HEK293 (cell line): ENCODE measurements around the gene ZNF146.

ENCODE experiments used
- KLF16 ChIP-seq: fragments of 450-650 bp; formaldehyde crosslinking; IDR thresholded peaks from 2 replicates; pipeline ENCODE4 v1.5.1; 2017; ENCODE audit warnings: missing biosample characterization, missing genetic modification characterization
- KLF7 ChIP-seq: fragments of 450-650 bp; formaldehyde crosslinking; IDR thresholded peaks from 2 replicates; pipeline ENCODE4 v1.5.1; 2016; ENCODE audit warnings: missing biosample characterization, missing genetic modification characterization, borderline replicate concordance
- PBX3 ChIP-seq: sonication (generic); formaldehyde crosslinking; IDR thresholded peaks from 2 replicates; pipeline ENCODE4 v1.8.1; 2022; ENCODE audit warnings: mild to moderate bottlenecking, moderate library complexity, missing genetic modification reagents
- SP2 ChIP-seq: fragments of 450-650 bp; formaldehyde crosslinking; IDR thresholded peaks from 2 replicates; pipeline ENCODE4 v1.5.1; 2016; ENCODE audit warnings: missing biosample characterization, missing genetic modification characterization
- SP7 ChIP-seq: fragments of 450-650 bp; formaldehyde crosslinking; IDR thresholded peaks from 2 replicates; pipeline ENCODE4 v1.5.1; 2016; ENCODE audit warnings: missing biosample characterization, missing genetic modification characterization
- TRIM28 ChIP-seq: IDR thresholded peaks from 2 replicates; pipeline ENCODE4 v1.6.1; 2011; ENCODE audit warnings: low read length, control low read depth, borderline replicate concordance
- WT1 ChIP-seq: fragments of 450-650 bp; formaldehyde crosslinking; IDR thresholded peaks from 2 replicates; pipeline ENCODE4 v1.5.1; 2016; ENCODE audit warnings: missing biosample characterization, missing genetic modification characterization
- YY2 ChIP-seq: fragments of 450-650 bp; formaldehyde crosslinking; IDR thresholded peaks from 2 replicates; pipeline ENCODE4 v1.5.1; 2016; ENCODE audit warnings: missing biosample characterization, missing genetic modification characterization
- ZBTB10 ChIP-seq: fragments of 450-650 bp; formaldehyde crosslinking; IDR thresholded peaks from 2 replicates; pipeline ENCODE4 v1.5.1; 2016; ENCODE audit warnings: missing biosample characterization, missing genetic modification characterization
- ZBTB11 ChIP-seq: fragments of 450-650 bp; formaldehyde crosslinking; conservative IDR thresholded peaks from 2 replicates; pipeline ENCODE4 v1.5.1; 2016; ENCODE audit warnings: low read depth, missing biosample characterization, missing genetic modification characterization
- ZBTB26 ChIP-seq: fragments of 450-650 bp; formaldehyde crosslinking; optimal IDR thresholded peaks from 2 replicates; pipeline ENCODE3; 2016; ENCODE audit warnings: missing biosample characterization, mild to moderate bottlenecking, missing genetic modification characterization
- ZBTB8A ChIP-seq: fragments of 450-650 bp; formaldehyde crosslinking; IDR thresholded peaks from 2 replicates; pipeline ENCODE4 v1.5.1; 2016; ENCODE audit warnings: missing biosample characterization, missing genetic modification characterization
- ZFP41 ChIP-seq: fragments of 450-650 bp; formaldehyde crosslinking; IDR thresholded peaks from 2 replicates; pipeline ENCODE4 v1.5.1; 2016; ENCODE audit warnings: missing biosample characterization, missing genetic modification characterization, borderline replicate concordance
- ZNF121 ChIP-seq: fragments of 450-650 bp; formaldehyde crosslinking; IDR thresholded peaks from 2 replicates; pipeline ENCODE4 v1.5.1; 2016; ENCODE audit warnings: missing biosample characterization, missing genetic modification characterization
- ZNF202 ChIP-seq: fragments of 450-650 bp; formaldehyde crosslinking; IDR thresholded peaks from 2 replicates; pipeline ENCODE4 v1.5.1; 2016; ENCODE audit warnings: missing biosample characterization, missing genetic modification characterization, borderline replicate concordance
- ZNF433 ChIP-seq: fragments of 450-650 bp; formaldehyde crosslinking; IDR thresholded peaks from 2 replicates; pipeline ENCODE4 v1.5.1; 2016; ENCODE audit warnings: missing biosample characterization, missing genetic modification characterization, low read depth
- ZNF514 ChIP-seq: fragments of 450-650 bp; formaldehyde crosslinking; IDR thresholded peaks from 2 replicates; pipeline ENCODE4 v1.5.1; 2016; ENCODE audit warnings: missing biosample characterization, missing genetic modification characterization
- ZNF600 ChIP-seq: fragments of 450-650 bp; formaldehyde crosslinking; IDR thresholded peaks from 2 replicates; pipeline ENCODE4 v1.5.1; 2016; ENCODE audit warnings: missing biosample characterization, missing genetic modification characterization
- ZNF621 ChIP-seq: fragments of 450-650 bp; formaldehyde crosslinking; IDR thresholded peaks from 2 replicates; pipeline ENCODE4 v1.5.1; 2017; ENCODE audit warnings: missing biosample characterization, missing genetic modification characterization
- ZNF624 ChIP-seq: fragments of 450-650 bp; formaldehyde crosslinking; IDR thresholded peaks from 2 replicates; pipeline ENCODE4 v1.5.1; 2017; ENCODE audit warnings: missing biosample characterization, missing genetic modification characterization
- ZNF645 ChIP-seq: fragments of 450-650 bp; formaldehyde crosslinking; IDR thresholded peaks from 2 replicates; pipeline ENCODE4; 2016; ENCODE audit warnings: missing biosample characterization, missing genetic modification characterization
- ZNF658 ChIP-seq: fragments of 450-650 bp; formaldehyde crosslinking; IDR thresholded peaks from 2 replicates; pipeline ENCODE4; 2016; ENCODE audit warnings: missing biosample characterization, missing genetic modification characterization
- ZNF664 ChIP-seq: fragments of 450-650 bp; formaldehyde crosslinking; IDR thresholded peaks from 2 replicates; pipeline ENCODE4 v1.5.1; 2016; ENCODE audit warnings: missing biosample characterization, missing genetic modification characterization
- ZNF677 ChIP-seq: fragments of 450-650 bp; IDR thresholded peaks from 2 replicates; pipeline ENCODE4 v1.5.0; 2018; ENCODE audit warnings: missing biosample characterization, mild to moderate bottlenecking, missing genetic modification characterization, moderate library complexity
- ZNF785 ChIP-seq: fragments of 450-650 bp; formaldehyde crosslinking; IDR thresholded peaks from 2 replicates; pipeline ENCODE4 v1.5.1; 2016; ENCODE audit warnings: missing biosample characterization, missing genetic modification characterization
- TF ChIP-seq, protein P1 (sequence below): fragments of 450-650 bp; formaldehyde crosslinking; IDR thresholded peaks from 2 replicates; pipeline ENCODE4 v1.5.1; 2016; ENCODE audit warnings: missing biosample characterization, missing genetic modification characterization
- TF ChIP-seq, protein P2 (sequence below): fragments of 450-650 bp; formaldehyde crosslinking; IDR thresholded peaks from 2 replicates; pipeline ENCODE4 v1.5.1; 2016; ENCODE audit warnings: missing biosample characterization, missing genetic modification characterization

ZNF146 gene

DNA sequence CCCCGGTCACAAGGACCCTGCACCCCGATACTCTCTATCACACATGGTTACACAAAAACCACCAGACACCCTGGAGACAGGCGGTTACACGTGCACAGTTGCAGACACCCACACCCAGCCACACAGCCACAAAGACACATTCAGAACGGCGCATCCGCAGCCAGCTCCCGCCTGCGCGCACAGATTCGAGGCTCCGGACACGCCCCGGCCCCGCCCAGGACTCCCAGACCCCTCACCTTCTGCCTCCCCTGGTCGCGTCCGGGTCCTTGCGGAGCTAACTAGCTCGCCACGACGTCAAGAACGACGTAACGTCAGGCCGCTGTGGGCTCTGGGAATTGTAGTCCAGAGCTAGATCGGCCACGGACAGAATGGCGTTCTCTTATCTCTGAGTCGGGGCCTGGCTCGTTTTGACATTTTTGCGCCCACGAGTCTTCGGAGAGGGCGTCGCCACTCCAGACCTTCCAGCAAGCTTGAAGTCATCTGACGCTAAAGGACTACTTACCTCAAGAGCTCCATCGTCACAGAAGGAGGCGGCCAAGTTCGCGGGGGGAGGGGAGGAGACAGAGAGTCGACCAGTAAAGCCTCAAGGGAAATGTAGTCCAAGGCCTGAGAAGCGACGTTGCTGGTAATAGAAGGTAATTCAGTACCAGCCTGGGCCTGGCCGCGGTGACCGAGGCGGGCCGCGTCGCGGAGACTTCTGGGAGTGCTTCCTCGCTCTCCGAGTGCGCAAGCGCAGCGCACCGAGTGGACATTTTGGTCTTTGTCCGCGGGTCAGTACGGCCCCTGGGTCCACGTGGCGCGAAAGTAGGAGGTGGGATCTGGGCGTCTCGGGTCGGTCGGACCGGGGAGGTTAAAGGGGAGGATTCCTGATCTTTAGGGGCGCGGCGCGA, at the start of gene ZNF146, which contains the start of gene ZNF565 (continued):
- TF ChIP-seq ZNF664 (tag by site-specific recombination) (no peak), ZBTB26 (tag by site-specific recombination) (peak; percentile 92), ZNF433 (no peak), PBX3 (CRISPR knock-in tag) (0 out of 2 replicates have a peak, but pooled peaks have one; percentile 35), ZBTB11 (tag by site-specific recombination) (peak; percentile 73), KLF16 (tag by site-specific recombination) (peak; percentile 86), ZNF121 (tag by site-specific recombination) (no peak), YY2 (tag by site-specific recombination) (peak; percentile 89), ZNF677 (tag by site-specific recombination) (no peak), ZNF624 (tag by site-specific recombination) (no peak), ZNF785 (no peak), KLF7 (tag by site-specific recombination) (peak; percentile 98), ZNF600 (tag by site-specific recombination) (peak; percentile 88; the same call in 1 of the 2 replicates), ZNF514 (tag by site-specific recombination) (no peak), ZBTB10 (tag by site-specific recombination) (peak; percentile 82), ZNF645 (tag by site-specific recombination) (no peak), TRIM28 (0 out of 2 replicates have a peak, but pooled peaks have one; percentile 38), ZNF202 (tag by site-specific recombination) (no peak), ZFP41 (tag by site-specific recombination) (no peak), WT1 (tag by site-specific recombination) (peak; percentile 66; the same call in 1 of the 2 replicates), ZNF621 (tag by site-specific recombination) (no peak), SP2 (tag by site-specific recombination) (peak; percentile 96), SP7 (tag by site-specific recombination) (peak; percentile 83; the same call in 1 of the 2 replicates), ZBTB8A (peak; percentile 74), ZNF658 (tag by site-specific recombination) (no peak)
- TF ChIP-seq, protein P1, sequence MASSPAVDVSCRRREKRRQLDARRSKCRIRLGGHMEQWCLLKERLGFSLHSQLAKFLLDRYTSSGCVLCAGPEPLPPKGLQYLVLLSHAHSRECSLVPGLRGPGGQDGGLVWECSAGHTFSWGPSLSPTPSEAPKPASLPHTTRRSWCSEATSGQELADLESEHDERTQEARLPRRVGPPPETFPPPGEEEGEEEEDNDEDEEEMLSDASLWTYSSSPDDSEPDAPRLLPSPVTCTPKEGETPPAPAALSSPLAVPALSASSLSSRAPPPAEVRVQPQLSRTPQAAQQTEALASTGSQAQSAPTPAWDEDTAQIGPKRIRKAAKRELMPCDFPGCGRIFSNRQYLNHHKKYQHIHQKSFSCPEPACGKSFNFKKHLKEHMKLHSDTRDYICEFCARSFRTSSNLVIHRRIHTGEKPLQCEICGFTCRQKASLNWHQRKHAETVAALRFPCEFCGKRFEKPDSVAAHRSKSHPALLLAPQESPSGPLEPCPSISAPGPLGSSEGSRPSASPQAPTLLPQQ (tag by site-specific recombination): peak; percentile 78; the same call in 1 of the 2 replicates
- TF ChIP-seq, protein P2, sequence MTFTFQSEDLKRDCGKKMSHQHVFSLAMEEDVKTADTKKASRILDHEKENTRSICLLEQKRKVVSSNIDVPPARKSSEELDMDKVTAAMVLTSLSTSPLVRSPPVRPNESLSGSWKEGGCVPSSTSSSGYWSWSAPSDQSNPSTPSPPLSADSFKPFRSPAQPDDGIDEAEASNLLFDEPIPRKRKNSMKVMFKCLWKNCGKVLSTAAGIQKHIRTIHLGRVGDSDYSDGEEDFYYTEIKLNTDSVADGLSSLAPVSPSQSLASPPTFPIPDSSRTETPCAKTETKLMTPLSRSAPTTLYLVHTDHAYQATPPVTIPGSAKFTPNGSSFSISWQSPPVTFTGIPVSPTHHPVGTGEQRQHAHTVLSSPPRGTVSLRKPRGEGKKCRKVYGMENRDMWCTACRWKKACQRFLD: no peak
